Measurements from ENCODE around the gene SDF4.

Gene SDF4

GRCh38 chr1:1215080-1215676, 16.6 kb downstream of the SDF4 start:
- Histone ChIP-seq H3K36me3 (ENCODE audit: control insufficient read depth, insufficient read depth, low read length) (peaks cover 5% of the 10 kb centered on the region), H3K4me3 (ENCODE audit: insufficient read depth, low read depth, low read length, poor library complexity, severe bottlenecking) (peak overlapping the region; percentile 74), H3K27me3 (replicated peaks; ENCODE audit: control insufficient read depth, insufficient read depth, low read length, poor library complexity, severe bottlenecking) (no peaks in the 10 kb centered on the region), H3K27ac (ENCODE audit: insufficient read depth, low read length, poor library complexity, severe bottlenecking) (peak overlapping the region; percentile 89), H3K9me3 (ENCODE audit: control insufficient read depth, low read length) (no peaks in the 10 kb centered on the region), H3K4me1 (ENCODE audit: control insufficient read depth, insufficient read depth, low read length, poor library complexity, severe bottlenecking) (peaks cover 82% of the 10 kb centered on the region)
- peak in 2 of 3 donors; percentile 31 to 59 for DNase-seq

- no peaks in the 10 kb centered on the region for H3K9me3 ChIP-seq (ENCODE audit: control insufficient read depth, low read length)
- peaks cover 74% of the 10 kb centered on the region for H3K4me1 ChIP-seq (ENCODE audit: control insufficient read depth, insufficient read depth, low read length, poor library complexity, severe bottlenecking)
- peak within 1 kb of the TSS; percentile 89 for H3K27ac ChIP-seq (ENCODE audit: insufficient read depth, low read length, poor library complexity, severe bottlenecking)
- H3K4me3 ChIP-seq (ENCODE audit: insufficient read depth, low read depth, low read length, poor library complexity, severe bottlenecking), result peak within 1 kb of the TSS; percentile 74
- H3K36me3 ChIP-seq (ENCODE audit: control insufficient read depth, insufficient read depth, low read length), result no peaks in the 10 kb centered on the region
- no peaks in the 10 kb centered on the region for H3K27me3 ChIP-seq (replicated peaks; ENCODE audit: control insufficient read depth, insufficient read depth, low read length, poor library complexity, severe bottlenecking)
- peak in 2 of 3 donors; percentile 45 to 51 for DNase-seq
Measured at GRCh38 chr1:1213345-1214265, 18.2 kb downstream of the SDF4 start, which contains the start of gene TNFRSF4. TSS of gene TNFRSF4 (minus strand) at chr1:1214153. CDS start at chr1:1214127, 26 bp downstream.

- H3K4me1 ChIP-seq (ENCODE audit: control insufficient read depth, insufficient read depth, low read length, poor library complexity, severe bottlenecking), result peaks cover 74% of the 10 kb centered on the region
- H3K36me3 ChIP-seq (ENCODE audit: control insufficient read depth, insufficient read depth, low read length), result no peaks in the 10 kb centered on the region
- H3K9me3 ChIP-seq (ENCODE audit: control insufficient read depth, low read length), result no peaks in the 10 kb centered on the region
- DNase-seq, result peak; percentile 43 to 59 (median 44)
- peak overlapping the region; percentile 89 for H3K27ac ChIP-seq (ENCODE audit: insufficient read depth, low read length, poor library complexity, severe bottlenecking)
- peak overlapping the region; percentile 74 for H3K4me3 ChIP-seq (ENCODE audit: insufficient read depth, low read depth, low read length, poor library complexity, severe bottlenecking)
- H3K27me3 ChIP-seq (replicated peaks; ENCODE audit: control insufficient read depth, insufficient read depth, low read length, poor library complexity, severe bottlenecking), result no peaks in the 10 kb centered on the region
Measured at GRCh38 chr1:1212780-1213344, 18.9 kb downstream of the SDF4 start.

- H3K4me1 ChIP-seq (ENCODE audit: control insufficient read depth, insufficient read depth, low read length, poor library complexity, severe bottlenecking), result peaks cover 77% of the 10 kb centered on the region
- H3K9me3 ChIP-seq (ENCODE audit: control insufficient read depth, low read length), result no peaks in the 10 kb centered on the region
- peak overlapping the region; percentile 32 for H3K27ac ChIP-seq (ENCODE audit: insufficient read depth, low read length, poor library complexity, severe bottlenecking)
- DNase-seq, result no peak
- no peaks in the 10 kb centered on the region for H3K36me3 ChIP-seq (ENCODE audit: control insufficient read depth, insufficient read depth, low read length)
- no peaks in the 10 kb centered on the region for H3K27me3 ChIP-seq (replicated peaks; ENCODE audit: control insufficient read depth, insufficient read depth, low read length, poor library complexity, severe bottlenecking)
- H3K4me3 ChIP-seq (ENCODE audit: insufficient read depth, low read depth, low read length, poor library complexity, severe bottlenecking), result peak overlapping the region; percentile 29
Measured at GRCh38 chr1:1211541-1212441, 20.0 kb downstream of the SDF4 start.

- no peaks in the 10 kb centered on the region for H3K27me3 ChIP-seq (replicated peaks; ENCODE audit: control insufficient read depth, insufficient read depth, low read length, poor library complexity, severe bottlenecking)
- DNase-seq, result no peak
Measured at GRCh38 chr1:1210726-1211540, 20.9 kb downstream of the SDF4 start.

GRCh38 chr1:1208713-1209433, 22.9 kb downstream of the SDF4 start:
- Histone ChIP-seq H3K4me1 (ENCODE audit: control insufficient read depth, insufficient read depth, low read length, poor library complexity, severe bottlenecking) (peaks cover 69% of the 10 kb centered on the region), H3K9me3 (ENCODE audit: control insufficient read depth, low read length) (no peaks in the 10 kb centered on the region), H3K27me3 (replicated peaks; ENCODE audit: control insufficient read depth, insufficient read depth, low read length, poor library complexity, severe bottlenecking) (no peaks in the 10 kb centered on the region), H3K4me3 (ENCODE audit: insufficient read depth, low read depth, low read length, poor library complexity, severe bottlenecking) (peak overlapping the region; percentile 26), H3K36me3 (ENCODE audit: control insufficient read depth, insufficient read depth, low read length) (no peaks in the 10 kb centered on the region), H3K27ac (ENCODE audit: insufficient read depth, low read length, poor library complexity, severe bottlenecking) (peak overlapping the region; percentile 83)
- peak; percentile 43 to 51 (median 47) for DNase-seq

More at GRCh38 chr1:1210726-1211540, 20.9 kb downstream of the SDF4 start:
- peaks cover 77% of the 10 kb centered on the region for H3K4me1 ChIP-seq (ENCODE audit: control insufficient read depth, insufficient read depth, low read length, poor library complexity, severe bottlenecking)
- no peaks in the 10 kb centered on the region for H3K36me3 ChIP-seq (ENCODE audit: control insufficient read depth, insufficient read depth, low read length)
- no peak overlapping the region for H3K4me3 ChIP-seq (ENCODE audit: insufficient read depth, low read depth, low read length, poor library complexity, severe bottlenecking)
- peak overlapping the region; percentile 32 for H3K27ac ChIP-seq (ENCODE audit: insufficient read depth, low read length, poor library complexity, severe bottlenecking)
- no peaks in the 10 kb centered on the region for H3K9me3 ChIP-seq (ENCODE audit: control insufficient read depth, low read length)

GRCh38 chr1:1207571-1207892, 24.3 kb downstream of the SDF4 start:
- no peaks in the 10 kb centered on the region for H3K36me3 ChIP-seq (ENCODE audit: control insufficient read depth, insufficient read depth, low read length)
- no peaks in the 10 kb centered on the region for H3K27me3 ChIP-seq (replicated peaks; ENCODE audit: control insufficient read depth, insufficient read depth, low read length, poor library complexity, severe bottlenecking)
- H3K4me3 ChIP-seq (ENCODE audit: insufficient read depth, low read depth, low read length, poor library complexity, severe bottlenecking), result no peak overlapping the region
- H3K27ac ChIP-seq (ENCODE audit: insufficient read depth, low read length, poor library complexity, severe bottlenecking), result peak overlapping the region; percentile 83
- H3K9me3 ChIP-seq (ENCODE audit: control insufficient read depth, low read length), result no peaks in the 10 kb centered on the region
- DNase-seq, result no peak
- H3K4me1 ChIP-seq (ENCODE audit: control insufficient read depth, insufficient read depth, low read length, poor library complexity, severe bottlenecking), result peaks cover 56% of the 10 kb centered on the region

- Histone ChIP-seq H3K36me3 (ENCODE audit: control insufficient read depth, insufficient read depth, low read length) (no peaks in the 10 kb centered on the region), H3K27me3 (replicated peaks; ENCODE audit: control insufficient read depth, insufficient read depth, low read length, poor library complexity, severe bottlenecking) (no peaks in the 10 kb centered on the region), H3K27ac (ENCODE audit: insufficient read depth, low read length, poor library complexity, severe bottlenecking) (peak overlapping the region; percentile 83), H3K4me1 (ENCODE audit: control insufficient read depth, insufficient read depth, low read length, poor library complexity, severe bottlenecking) (peaks cover 53% of the 10 kb centered on the region), H3K4me3 (ENCODE audit: insufficient read depth, low read depth, low read length, poor library complexity, severe bottlenecking) (peak overlapping the region; percentile 55), H3K9me3 (ENCODE audit: control insufficient read depth, low read length) (no peaks in the 10 kb centered on the region)
- DNase-seq, result no peak
Measured at GRCh38 chr1:1206966-1207531, 24.8 kb downstream of the SDF4 start.
